GM18526 (cell line): Measurements from ENCODE around the gene LAMC2.

Experiments
- POLR2A ChIP-seq: IDR thresholded peaks from 3 replicates; pipeline ENCODE4 v1.6.1; 2011; ENCODE audit not compliant: insufficient read length; ENCODE audit errors: extremely low read depth

LAMC2 gene

DNA sequence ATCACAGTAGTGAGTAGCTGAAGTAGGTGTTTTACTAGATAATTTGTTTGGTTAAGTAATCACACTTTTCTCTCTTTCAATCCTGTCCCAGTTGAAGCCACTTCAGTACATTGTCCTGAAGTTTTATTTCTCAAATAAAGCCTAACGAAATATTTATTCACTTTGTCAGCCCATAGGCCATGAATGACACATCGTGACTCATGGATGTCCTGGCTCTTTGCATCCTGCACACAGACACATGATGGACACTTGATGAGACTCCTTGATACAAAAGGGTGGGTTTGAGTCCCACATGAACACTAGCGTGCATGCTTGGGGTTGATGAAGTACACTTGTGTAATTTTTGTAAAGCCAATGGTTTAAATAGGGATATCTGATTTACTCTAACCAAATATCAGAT, 22.7 kb upstream of the LAMC2 start:
- TF ChIP-seq POLR2A, result no peak

DNA sequence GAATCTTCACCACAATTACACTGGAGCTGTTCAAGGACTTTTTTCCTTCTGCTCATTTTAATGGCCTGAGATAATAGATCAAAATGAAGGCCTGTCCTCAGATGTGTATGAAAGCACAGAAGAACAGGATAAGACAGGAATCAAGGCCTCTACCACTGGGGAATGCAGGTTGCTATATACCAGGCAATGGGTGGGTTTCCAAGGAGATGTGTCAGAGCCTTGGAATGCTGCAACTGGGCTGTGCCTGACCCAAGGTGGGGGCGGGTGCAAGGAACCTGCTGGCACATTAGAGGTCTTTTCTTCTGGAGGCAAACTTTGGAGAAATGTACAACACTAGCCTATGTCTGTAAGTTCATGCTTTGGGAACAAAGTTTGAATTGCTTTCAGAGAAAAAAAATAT, 21.7 kb upstream of the LAMC2 start:
- no peak for TF ChIP-seq POLR2A

DNA sequence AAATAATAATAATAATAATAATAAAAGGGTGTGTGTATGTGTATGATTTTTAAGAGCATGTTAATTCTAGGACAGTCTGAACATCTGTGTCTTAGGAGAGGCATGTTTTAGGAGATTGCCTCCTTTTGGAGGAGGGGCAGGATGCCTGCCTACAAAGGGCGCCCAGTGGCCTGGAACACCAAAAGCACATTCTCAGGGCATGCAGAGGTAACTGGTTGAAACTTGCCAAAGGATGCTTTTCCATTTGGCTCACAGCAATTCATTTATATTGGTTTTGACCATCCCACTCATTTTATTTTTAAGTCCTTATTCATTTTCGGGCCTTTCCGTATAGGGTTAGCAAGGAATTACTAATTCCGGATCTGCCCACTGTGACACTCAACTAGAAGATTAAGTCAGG, 21.1 kb upstream of the LAMC2 start:
- TF ChIP-seq POLR2A, result no peak

DNA sequence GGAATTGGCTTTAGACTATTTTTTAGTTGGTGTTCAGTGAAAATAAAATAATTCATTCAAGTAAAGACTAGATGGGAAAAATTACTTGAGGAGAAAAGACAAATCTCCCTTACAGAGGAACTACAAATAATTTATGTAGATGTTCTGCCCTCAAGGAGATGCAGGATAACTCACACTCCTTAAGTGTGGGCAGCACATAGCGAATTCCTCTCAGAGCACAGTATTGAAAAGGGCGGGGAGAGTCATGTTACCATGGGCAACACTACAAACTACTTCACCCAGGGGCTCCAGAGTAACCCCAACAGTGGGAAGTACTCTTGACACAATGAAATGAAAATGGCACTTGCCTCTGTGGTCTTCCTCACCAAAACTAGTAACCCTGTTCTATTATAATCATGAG, 20.6 kb upstream of the LAMC2 start:
- TF ChIP-seq POLR2A, result no peak

DNA sequence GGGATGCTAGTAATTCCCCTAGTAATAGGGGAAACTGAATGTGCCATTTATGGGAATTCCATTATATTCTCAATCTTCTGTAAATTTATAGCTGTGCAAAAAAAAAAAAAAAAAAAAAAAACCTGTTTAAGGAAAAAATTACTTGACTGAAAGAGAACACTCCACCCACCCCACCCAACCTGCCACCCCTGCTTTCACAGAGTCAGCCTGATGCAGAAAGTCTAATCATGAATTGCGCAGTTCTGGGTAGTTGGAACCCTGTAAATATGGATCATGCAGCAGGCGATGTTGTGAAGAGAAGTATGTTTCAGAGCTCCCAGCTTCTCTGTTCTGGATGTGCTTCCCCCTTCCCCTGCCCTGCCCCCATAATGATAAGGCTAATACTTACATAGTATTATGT, 19.6 kb upstream of the LAMC2 start:
- TF ChIP-seq POLR2A, result no peak

DNA sequence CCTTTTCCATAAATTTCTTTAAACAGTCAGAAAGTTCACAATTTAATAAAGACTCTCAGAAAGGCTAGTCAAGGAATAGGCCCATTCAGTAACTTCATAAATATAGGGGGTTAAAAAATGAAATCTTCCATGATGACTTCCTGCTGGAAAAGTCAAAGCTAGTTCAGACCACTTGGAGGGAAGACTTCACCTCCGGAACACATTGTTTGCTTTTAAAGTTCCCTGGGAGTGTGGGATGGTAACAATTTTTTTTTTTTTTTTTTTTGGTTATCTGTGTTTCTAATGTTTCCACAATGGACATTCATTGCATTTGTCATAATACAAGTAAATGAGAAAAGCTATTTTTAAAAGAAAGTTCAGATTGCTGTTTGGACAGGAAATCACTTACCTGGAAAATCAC, 18.4 kb upstream of the LAMC2 start:
- no peak for TF ChIP-seq POLR2A

DNA sequence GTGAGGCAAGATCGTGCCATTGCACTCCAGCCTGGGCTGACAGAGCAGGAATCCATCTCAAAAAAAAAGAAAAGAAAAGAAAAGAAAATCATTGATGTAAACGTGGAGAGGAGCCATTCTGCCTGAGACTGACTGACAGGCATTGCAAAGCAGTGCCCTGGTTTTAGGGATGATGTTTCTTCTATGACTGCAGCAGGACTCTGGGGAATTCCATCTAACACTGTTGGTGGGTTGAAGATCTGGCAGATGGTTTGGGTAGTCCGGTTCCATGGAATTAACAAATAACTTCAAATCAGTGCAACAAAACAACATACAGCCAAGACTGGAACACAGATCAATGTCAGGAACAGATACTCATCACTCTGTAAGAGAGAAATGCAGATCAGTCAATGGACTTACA, 17.8 kb upstream of the LAMC2 start:
- no peak for TF ChIP-seq POLR2A

DNA sequence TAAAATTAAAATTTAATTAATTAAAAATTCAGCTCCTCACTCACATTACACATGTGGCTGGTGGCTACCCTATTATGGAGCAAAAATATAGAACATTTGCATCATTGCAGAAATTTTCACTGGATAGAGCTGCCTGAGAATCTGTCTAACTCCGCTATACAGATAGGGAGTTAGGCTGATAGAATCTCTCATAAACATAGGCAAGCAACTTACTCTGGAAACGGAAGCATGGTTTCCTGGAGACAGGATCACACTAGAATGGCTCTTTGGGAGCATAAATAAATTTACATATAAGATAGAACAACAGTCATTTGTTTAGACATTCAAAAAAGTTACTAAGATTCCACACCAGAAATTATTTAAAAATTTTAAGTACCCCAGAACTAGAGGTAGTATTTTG, 12.2 kb upstream of the LAMC2 start:
- no peak for TF ChIP-seq POLR2A

DNA sequence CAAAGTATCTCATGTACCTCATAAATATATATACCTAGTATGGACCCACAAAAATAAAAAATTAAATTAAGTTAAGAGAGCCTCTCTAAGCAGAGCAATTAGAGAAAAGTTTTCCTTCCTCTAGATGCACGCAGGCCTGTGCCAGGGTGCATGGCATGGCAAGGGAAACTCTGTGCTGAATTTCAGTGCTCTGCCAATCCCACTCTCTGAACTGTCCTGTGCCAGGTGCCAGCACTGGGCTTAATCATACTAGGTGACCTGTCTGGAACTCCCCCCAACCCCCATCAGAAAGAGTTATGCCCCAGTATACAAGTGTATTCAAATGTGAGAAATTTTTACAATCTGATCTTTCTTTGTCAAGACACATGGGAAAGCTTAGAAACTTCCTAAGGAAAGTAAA, 10.4 kb upstream of the LAMC2 start:
- TF ChIP-seq POLR2A, result no peak

DNA sequence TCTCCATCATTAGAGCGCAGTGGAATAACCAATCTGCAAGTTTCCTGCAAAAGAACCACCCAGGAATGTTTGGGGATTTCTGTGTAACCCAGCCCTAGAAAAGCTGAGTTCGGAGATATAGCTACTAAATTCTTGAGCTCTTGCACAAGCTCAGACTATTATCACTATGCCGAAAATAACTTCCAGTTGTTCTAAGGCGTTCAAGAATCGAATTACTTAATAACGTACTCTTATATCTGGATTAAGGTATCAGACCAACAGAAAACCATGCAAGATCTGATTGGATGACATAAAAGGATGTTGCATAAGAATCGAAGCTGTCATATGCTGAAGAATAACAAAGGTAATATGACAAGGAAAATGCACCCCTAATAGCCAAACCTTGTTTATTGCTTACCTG, 7.5 kb upstream of the LAMC2 start:
- no peak for TF ChIP-seq POLR2A

DNA sequence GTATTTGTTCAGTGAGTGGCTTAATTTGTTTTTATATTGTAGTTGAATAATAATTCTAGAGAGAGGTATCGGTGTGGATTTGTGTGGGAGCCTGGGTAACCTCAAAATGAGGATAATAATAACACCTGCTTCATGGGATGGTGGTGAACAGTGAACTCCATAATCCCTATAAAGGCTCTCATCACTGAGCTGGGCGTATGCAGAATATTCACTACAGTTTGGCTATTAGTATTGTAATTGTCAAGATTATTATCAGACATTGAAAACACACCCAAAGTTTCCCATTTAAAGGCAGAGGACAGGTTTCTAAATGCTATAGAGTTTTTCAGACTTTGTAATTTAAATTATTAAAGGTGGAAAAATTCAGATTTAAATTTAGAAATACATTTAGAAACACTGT, 7.0 kb upstream of the LAMC2 start:
- TF ChIP-seq POLR2A, result no peak

DNA sequence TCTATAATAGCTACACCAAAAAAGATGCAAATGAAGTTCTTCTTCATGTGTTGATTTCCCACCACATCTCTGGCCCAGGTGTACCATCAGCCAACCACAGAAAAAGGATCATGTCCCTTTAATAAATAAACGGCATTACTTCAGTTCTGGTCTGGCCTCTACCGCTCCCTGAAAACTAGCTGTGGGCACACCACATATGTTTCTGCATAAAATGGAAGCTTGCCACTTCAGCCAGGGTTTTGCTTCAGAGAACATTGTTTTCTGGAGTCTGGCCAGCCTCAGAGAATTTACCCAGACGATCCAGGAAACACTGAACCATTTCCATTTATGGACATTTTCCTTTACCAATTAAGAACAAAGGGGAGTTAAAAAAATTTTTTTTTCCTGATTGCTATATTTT, 5.8 kb upstream of the LAMC2 start:
- TF ChIP-seq POLR2A, result no peak

DNA sequence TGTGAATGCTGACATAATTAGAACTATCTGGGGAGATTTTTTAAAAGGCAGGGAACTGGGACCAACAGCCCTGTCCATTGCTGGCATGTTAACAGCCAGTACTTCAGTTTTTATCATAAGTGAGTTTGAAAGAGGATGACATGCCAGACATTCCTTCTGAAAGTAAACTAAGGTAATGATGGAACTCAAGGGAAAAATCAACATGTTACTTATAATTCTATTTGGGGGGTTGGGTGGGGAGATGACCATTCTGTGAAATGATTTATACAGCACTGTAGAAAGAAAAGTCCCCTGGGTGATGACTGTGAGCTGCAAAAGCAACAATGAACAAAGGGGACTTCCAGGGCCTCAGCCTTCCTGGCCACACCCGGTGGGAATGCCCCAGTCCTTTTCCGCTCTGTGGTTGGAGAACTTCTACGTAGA, 5.4 kb upstream of the LAMC2 start:
- TF ChIP-seq POLR2A, result no peak

DNA sequence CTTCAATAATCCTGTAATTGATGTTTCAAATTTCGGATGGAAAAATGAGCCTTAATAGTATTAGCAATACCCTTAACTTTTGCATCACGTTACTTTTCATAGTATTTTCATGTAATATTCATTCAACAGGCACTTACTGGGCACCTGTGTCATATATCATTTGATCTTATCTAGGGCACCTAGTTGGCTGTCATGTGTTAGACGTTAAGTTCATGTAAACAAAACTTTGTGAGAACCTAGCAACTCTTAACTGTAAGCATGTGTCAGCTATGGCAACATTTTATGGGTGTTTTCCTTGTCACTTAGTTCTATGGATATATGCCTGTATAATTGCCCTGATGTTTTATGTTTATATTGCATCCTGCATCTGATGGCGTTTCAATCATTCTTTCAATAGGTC, 777 bp downstream of the LAMC2 start:
- no peak for TF ChIP-seq POLR2A

DNA sequence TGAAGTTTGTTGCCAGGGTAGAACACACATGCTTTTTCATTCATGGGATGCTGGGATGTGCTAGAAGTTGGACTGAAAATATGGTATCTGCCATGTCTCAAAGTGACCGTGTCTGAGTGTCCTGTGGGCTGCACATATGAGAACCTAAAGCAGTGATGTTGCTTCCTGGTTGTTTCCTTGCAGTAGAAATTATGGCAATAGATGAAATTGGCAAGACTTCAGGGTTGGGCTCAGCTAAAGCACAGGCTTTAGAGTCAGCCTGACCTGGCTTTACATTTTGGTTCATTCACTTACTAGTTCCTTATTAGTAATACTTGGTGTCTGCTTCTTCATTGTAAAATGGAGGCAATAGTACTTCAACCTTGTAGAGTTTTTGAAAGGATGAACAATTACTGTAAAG, 2.2 kb downstream of the LAMC2 start:
- TF ChIP-seq POLR2A, result no peak

DNA sequence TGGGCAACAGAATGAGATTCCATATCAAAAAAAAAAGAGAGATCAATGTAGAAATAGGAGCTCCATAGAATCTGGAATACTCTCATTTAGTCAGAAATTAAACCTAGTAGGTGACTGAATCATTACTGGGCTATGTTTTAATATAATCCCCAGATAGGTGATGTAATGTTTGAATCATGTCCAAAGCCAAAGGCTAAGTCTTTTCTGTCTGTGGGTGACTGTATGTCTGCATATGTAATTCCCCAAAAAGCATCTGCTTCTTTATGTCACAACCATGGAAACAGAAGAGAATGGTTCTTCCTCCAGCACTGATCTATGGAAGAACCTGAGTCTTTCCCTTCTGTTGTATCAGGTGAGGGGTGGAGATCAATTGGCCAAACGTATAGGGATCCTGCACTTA, 5.8 kb downstream of the LAMC2 start:
- TF ChIP-seq POLR2A, result no peak

DNA sequence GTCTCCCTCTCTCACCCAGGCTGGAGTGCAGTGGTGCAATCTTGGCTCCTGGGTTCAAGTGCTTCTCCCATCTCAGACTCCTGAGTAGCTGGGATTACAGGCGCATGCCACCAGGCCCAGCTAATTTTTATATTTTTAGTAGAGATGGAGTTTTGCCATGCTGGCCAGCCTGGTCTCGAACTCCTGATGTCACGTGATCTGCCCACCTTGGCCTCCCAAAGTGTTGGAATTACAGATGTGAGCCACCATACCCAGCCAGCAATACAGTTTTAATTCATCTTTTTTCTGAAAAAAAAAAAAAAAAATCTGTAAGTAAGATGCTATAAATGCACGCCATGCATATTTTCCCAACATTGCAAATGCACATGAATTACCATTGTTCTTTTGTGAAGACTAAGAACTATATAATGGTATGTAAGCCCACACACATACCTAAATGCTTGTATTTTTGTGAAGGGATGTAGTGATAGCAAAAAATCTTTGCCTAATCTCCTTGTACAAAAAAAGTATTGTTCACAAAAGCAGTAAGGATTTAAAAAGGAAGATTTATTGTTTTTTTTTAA, 8.0 kb downstream of the LAMC2 start:
- TF ChIP-seq POLR2A, result no peak

DNA sequence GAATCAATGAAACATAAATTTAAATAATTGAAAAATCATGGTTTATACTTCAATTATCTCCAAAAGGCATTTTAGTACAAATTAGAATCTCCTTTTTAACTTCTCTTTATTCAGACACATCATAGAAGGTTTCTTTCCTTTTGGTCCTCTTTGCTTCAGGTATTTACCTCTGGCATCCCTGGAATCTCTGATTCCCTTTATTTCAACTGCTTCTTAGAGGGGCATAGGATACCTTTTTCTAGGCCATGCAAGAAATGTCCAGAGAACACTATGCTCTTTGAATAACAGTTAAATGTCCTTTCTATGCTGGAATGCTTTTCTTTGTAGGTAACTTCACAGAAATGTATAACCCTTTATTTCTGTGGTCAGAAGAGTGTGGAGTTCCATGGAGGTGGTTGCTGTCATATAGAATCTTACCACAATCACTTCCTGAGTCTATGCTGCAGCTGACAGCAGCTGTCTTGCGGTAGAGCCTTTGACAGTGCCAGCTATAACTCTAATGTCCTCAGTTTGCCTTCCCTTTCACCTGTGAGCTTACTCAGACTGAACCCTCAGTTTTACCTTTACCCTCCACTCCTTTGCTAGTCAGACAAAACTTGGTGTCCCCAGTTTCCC, 8.6 kb downstream of the LAMC2 start:
- no peak for TF ChIP-seq POLR2A

DNA sequence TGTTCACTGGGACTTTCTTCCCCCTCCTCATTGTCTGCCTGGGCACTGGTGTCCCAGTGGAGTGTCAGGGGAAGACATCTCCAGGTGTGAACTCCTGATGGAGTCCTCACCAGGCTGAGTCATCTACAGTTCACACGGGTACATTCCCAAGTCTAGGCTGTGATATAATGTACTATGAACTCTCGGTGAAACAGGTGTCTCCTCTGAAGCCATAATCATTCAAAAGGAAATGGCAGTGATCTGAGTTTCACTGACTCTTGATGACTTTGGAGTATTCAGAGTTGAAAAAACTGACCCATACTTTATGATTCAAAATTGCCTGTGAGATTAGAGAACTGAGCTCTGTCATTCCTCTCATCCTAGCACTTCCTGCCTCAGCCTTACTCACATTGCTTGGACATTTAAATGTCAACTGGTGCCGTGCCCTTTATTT, 9.1 kb downstream of the LAMC2 start:
- no peak for TF ChIP-seq POLR2A
